Measurements from ENCODE around the gene MGST1.
"Not testable (repeated sequence)": the region's sequence is repeated elsewhere in the genome, so short reads cannot be mapped to it uniquely, and the experiment has no call there.

The MGST1 gene

DNA sequence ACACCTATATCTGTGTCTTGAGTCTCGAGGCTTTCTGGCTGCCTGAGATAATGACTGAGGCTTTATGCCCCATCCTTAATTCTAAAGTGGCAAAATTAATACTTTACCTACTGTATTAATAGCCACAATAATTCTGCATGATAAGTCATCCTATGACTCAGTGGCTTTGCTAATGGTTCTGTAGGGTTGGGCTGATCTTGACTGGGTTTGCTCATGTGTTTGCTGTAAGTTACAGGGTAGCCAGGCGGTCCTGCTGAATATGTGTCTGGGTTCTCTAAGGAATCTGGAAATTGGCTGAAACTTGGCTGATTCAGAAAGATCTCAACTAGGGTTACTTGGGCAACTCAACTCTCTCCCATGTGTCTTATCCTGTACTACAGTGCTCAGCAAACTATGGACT lies 21.7 kb downstream of the MGST1 start:
- DNase-seq (ENCODE audit: low spot score), result no peak
- no peaks in the 10 kb centered on the region for H3K9me3 ChIP-seq (replicated peaks in 1 of 2; ENCODE audit: control insufficient read depth in 2 of 2, insufficient read depth in 1 of 2, low read depth in 1 of 2, low read length in 2 of 2)
- H3K4me1 ChIP-seq (ENCODE audit: control insufficient read depth in 2 of 2, insufficient read depth in 1 of 2, low read depth in 1 of 2, low read length in 2 of 2), result no peaks in the 10 kb centered on the region
- no peak overlapping the region for H2BK15ac ChIP-seq (ENCODE audit: low read length)
- H3K27ac ChIP-seq (replicated peaks; ENCODE audit: low read length), result no peak overlapping the region
- no peak overlapping the region for H2BK12ac ChIP-seq (ENCODE audit: low read length)
- no CpG with 5 or more reads among the region's 2 CpGs for WGBS, 2 donors (ENCODE audit: extremely low coverage in 2 of 2, insufficient read length in 2 of 2, insufficient replicate concordance in 1 of 2)
- H3K14ac ChIP-seq (ENCODE audit: low read length), result no peak overlapping the region
- no peak overlapping the region for H2BK120ac ChIP-seq (ENCODE audit: low read depth, low read length)
- H3K9ac ChIP-seq (ENCODE audit: low read depth, low read length, poor library complexity), result no peak overlapping the region
- H3K23ac ChIP-seq (ENCODE audit: low read depth, low read length, poor library complexity), result no peak overlapping the region
- no peak overlapping the region for H4K91ac ChIP-seq (ENCODE audit: low read depth, low read length, poor library complexity)
- no peaks in the 10 kb centered on the region for H3K27me3 ChIP-seq (ENCODE audit: control insufficient read depth in 3 of 3, insufficient read depth in 3 of 3, low read depth in 1 of 3, low read length in 3 of 3)
- H3K4me3 ChIP-seq (ENCODE audit: low read length in 2 of 2), result no peak overlapping the region
- H2AK5ac ChIP-seq (ENCODE audit: low read depth, low read length), result no peak overlapping the region
- H3K4me2 ChIP-seq (ENCODE audit: insufficient read depth, low read length, poor library complexity, severe bottlenecking), result no peak overlapping the region
- no peak overlapping the region for H3K4ac ChIP-seq (ENCODE audit: low read length)
- peaks cover 2% of the 10 kb centered on the region for H3K79me1 ChIP-seq (ENCODE audit: low read depth, low read length)
- H3K18ac ChIP-seq (ENCODE audit: low read length), result no peak overlapping the region
- no peak overlapping the region for H2AFZ ChIP-seq (ENCODE audit: low read length)
- peaks cover 4% of the 10 kb centered on the region in 2 donors for H3K36me3 ChIP-seq (replicated peaks in 1 of 2; ENCODE audit: control insufficient read depth in 2 of 2, insufficient read depth in 2 of 2, low read length in 2 of 2)
- H4K8ac ChIP-seq (ENCODE audit: low read depth, low read length), result no peak overlapping the region
- no peak overlapping the region for H2BK5ac ChIP-seq (ENCODE audit: low read length)

DNA sequence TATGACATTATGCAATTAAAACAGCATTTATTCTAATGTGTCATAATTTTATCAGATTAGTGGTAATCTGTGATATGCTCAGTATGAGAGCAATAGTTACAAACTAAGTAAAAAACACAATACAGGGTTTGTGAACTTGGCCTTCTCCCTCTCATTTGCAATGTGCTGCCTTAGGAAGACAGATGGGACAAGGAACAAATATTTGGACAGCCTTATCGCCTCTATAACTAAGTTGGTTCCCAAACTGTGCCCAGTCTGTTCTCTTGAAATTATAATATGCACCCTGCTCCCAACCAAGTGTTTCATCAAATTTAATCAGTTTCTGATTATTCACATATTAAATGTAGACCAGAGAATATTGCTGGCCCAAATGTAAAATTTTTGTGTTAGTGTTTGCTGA lies 22.7 kb downstream of the MGST1 start:
- no peaks in the 10 kb centered on the region for H3K27me3 ChIP-seq (ENCODE audit: control insufficient read depth in 3 of 3, insufficient read depth in 3 of 3, low read depth in 1 of 3, low read length in 3 of 3)
- no peak overlapping the region for H3K23ac ChIP-seq (ENCODE audit: low read depth, low read length, poor library complexity)
- H2AK5ac ChIP-seq (ENCODE audit: low read depth, low read length), result no peak overlapping the region
- no peak overlapping the region for H4K8ac ChIP-seq (ENCODE audit: low read depth, low read length)
- H2BK15ac ChIP-seq (ENCODE audit: low read length), result no peak overlapping the region
- peaks cover 2% of the 10 kb centered on the region for H3K79me1 ChIP-seq (ENCODE audit: low read depth, low read length)
- DNase-seq (ENCODE audit: low spot score), result no peak
- H3K4me3 ChIP-seq (ENCODE audit: low read length in 2 of 2), result no peak overlapping the region
- H3K9ac ChIP-seq (ENCODE audit: low read depth, low read length, poor library complexity), result no peak overlapping the region
- no peak overlapping the region for H3K14ac ChIP-seq (ENCODE audit: low read length)
- H2BK120ac ChIP-seq (ENCODE audit: low read depth, low read length), result no peak overlapping the region
- H2BK12ac ChIP-seq (ENCODE audit: low read length), result no peak overlapping the region
- H3K9me3 ChIP-seq (replicated peaks in 1 of 2; ENCODE audit: control insufficient read depth in 2 of 2, insufficient read depth in 1 of 2, low read depth in 1 of 2, low read length in 2 of 2), result no peaks in the 10 kb centered on the region
- H3K18ac ChIP-seq (ENCODE audit: low read length), result no peak overlapping the region
- no peak overlapping the region for H3K4me2 ChIP-seq (ENCODE audit: insufficient read depth, low read length, poor library complexity, severe bottlenecking)
- H4K91ac ChIP-seq (ENCODE audit: low read depth, low read length, poor library complexity), result no peak overlapping the region
- WGBS, 2 donors (ENCODE audit: extremely low coverage in 2 of 2, insufficient read length in 2 of 2, insufficient replicate concordance in 1 of 2), result no CpG with 5 or more reads among the region's 1 CpG
- no peak overlapping the region for H2AFZ ChIP-seq (ENCODE audit: low read length)
- H3K36me3 ChIP-seq (replicated peaks in 1 of 2; ENCODE audit: control insufficient read depth in 2 of 2, insufficient read depth in 2 of 2, low read length in 2 of 2), result peaks cover under 1 to 4% of the 10 kb centered on the region in 2 donors
- H3K27ac ChIP-seq (replicated peaks; ENCODE audit: low read length), result no peak overlapping the region
- no peak overlapping the region for H2BK5ac ChIP-seq (ENCODE audit: low read length)
- H3K4ac ChIP-seq (ENCODE audit: low read length), result no peak overlapping the region
- no peaks in the 10 kb centered on the region for H3K4me1 ChIP-seq (ENCODE audit: control insufficient read depth in 2 of 2, insufficient read depth in 1 of 2, low read depth in 1 of 2, low read length in 2 of 2)

DNA sequence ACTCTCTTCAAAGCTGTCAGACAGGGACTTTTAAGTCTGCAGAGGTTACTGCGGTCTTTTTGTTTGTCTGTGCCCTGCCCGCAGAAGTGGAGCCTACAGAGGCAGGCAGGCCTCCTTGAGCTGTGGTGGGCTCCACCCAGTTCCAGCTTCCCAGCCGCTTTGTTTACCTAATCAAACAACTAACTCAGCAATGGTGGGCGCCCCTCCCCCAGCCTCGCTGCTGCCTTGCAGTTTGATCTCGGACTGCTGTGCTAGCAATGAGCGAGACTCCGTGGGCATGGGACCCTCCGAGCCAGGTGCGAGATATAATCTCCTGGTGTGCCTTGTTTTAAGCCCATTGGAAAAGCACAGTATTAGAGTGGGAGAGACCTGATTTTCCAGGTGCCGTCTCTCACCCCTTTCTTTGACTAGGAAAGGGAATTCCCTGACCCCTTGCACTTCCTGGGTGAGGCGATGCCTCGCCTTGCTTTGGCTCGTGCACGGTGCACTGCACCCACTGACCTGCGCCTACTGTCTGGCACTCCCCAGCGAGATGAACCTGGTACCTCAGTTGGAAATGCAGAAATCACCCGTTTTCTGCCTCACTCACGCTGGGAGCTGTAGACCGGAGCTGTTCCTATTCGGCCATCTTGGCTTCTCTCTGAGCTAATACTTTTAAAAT lies 35.3 kb downstream of the MGST1 start:
- H4K91ac ChIP-seq (ENCODE audit: low read depth, low read length, poor library complexity); H2AK5ac ChIP-seq (ENCODE audit: low read depth, low read length); H3K27ac ChIP-seq (replicated peaks; ENCODE audit: low read length); H3K4ac ChIP-seq (ENCODE audit: low read length); H2BK5ac ChIP-seq (ENCODE audit: low read length); H3K23ac ChIP-seq (ENCODE audit: low read depth, low read length, poor library complexity); H2BK15ac ChIP-seq (ENCODE audit: low read length); H3K4me3 ChIP-seq (ENCODE audit: low read length in 2 of 2); H3K27me3 ChIP-seq (ENCODE audit: control insufficient read depth in 3 of 3, insufficient read depth in 3 of 3, low read depth in 1 of 3, low read length in 3 of 3); H3K9ac ChIP-seq (ENCODE audit: low read depth, low read length, poor library complexity); H3K18ac ChIP-seq (ENCODE audit: low read length); H3K36me3 ChIP-seq (replicated peaks in 1 of 2; ENCODE audit: control insufficient read depth in 2 of 2, insufficient read depth in 2 of 2, low read length in 2 of 2); H2BK12ac ChIP-seq (ENCODE audit: low read length); DNase-seq (ENCODE audit: low spot score); H2BK120ac ChIP-seq (ENCODE audit: low read depth, low read length); H3K9me3 ChIP-seq (replicated peaks in 1 of 2; ENCODE audit: control insufficient read depth in 2 of 2, insufficient read depth in 1 of 2, low read depth in 1 of 2, low read length in 2 of 2); H4K8ac ChIP-seq (ENCODE audit: low read depth, low read length); H3K4me2 ChIP-seq (ENCODE audit: insufficient read depth, low read length, poor library complexity, severe bottlenecking); H2AFZ ChIP-seq (ENCODE audit: low read length); H3K14ac ChIP-seq (ENCODE audit: low read length); H3K79me1 ChIP-seq (ENCODE audit: low read depth, low read length); H3K4me1 ChIP-seq (ENCODE audit: control insufficient read depth in 2 of 2, insufficient read depth in 1 of 2, low read depth in 1 of 2, low read length in 2 of 2): not testable (repeated sequence)
- WGBS, 2 donors (ENCODE audit: extremely low coverage in 2 of 2, insufficient read length in 2 of 2, insufficient replicate concordance in 1 of 2), result no CpG with 5 or more reads among the region's 21 CpGs

DNA sequence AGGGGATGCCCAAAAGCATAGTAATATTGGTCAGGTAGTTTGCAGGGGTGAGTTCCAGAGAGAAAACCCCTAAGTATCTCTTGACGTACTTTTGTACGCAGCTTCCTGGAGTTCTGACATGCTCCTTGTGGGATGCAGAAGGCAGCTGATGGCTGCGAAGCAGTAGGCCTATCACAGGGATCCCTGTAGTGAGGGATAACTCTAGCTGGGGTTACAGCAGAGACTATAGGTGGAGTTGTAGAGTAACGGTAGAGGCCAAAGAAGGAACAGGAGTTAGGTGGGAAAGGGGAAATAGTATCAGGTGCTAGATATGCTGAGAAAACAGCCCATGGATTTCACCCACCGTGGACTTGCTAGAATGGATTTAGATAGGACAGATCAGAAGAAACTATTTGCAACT lies 37.3 kb downstream of the MGST1 start:
- Histone ChIP-seq H2BK12ac (ENCODE audit: low read length) (no peak overlapping the region), H3K23ac (ENCODE audit: low read depth, low read length, poor library complexity) (no peak overlapping the region), H4K91ac (ENCODE audit: low read depth, low read length, poor library complexity) (no peak overlapping the region), H4K8ac (ENCODE audit: low read depth, low read length) (no peak overlapping the region), H2AFZ (ENCODE audit: low read length) (no peak overlapping the region), H3K4me2 (ENCODE audit: insufficient read depth, low read length, poor library complexity, severe bottlenecking) (no peak overlapping the region), H3K18ac (ENCODE audit: low read length) (no peak overlapping the region), H3K27ac (replicated peaks; ENCODE audit: low read length) (no peak overlapping the region), H2BK5ac (ENCODE audit: low read length) (no peak overlapping the region), H3K4me3 (ENCODE audit: low read length in 2 of 2) (no peak overlapping the region), H3K79me1 (ENCODE audit: low read depth, low read length) (no peaks in the 10 kb centered on the region), H3K4ac (ENCODE audit: low read length) (no peak overlapping the region), H2AK5ac (ENCODE audit: low read depth, low read length) (no peak overlapping the region), H2BK120ac (ENCODE audit: low read depth, low read length) (no peak overlapping the region), H3K4me1 (ENCODE audit: control insufficient read depth in 2 of 2, insufficient read depth in 1 of 2, low read depth in 1 of 2, low read length in 2 of 2) (peaks cover 0 to 1% of the 10 kb centered on the region in 2 donors), H3K27me3 (ENCODE audit: control insufficient read depth in 3 of 3, insufficient read depth in 3 of 3, low read depth in 1 of 3, low read length in 3 of 3) (no peaks in the 10 kb centered on the region), H3K9me3 (replicated peaks in 1 of 2; ENCODE audit: control insufficient read depth in 2 of 2, insufficient read depth in 1 of 2, low read depth in 1 of 2, low read length in 2 of 2) (no peaks in the 10 kb centered on the region), H3K36me3 (replicated peaks in 1 of 2; ENCODE audit: control insufficient read depth in 2 of 2, insufficient read depth in 2 of 2, low read length in 2 of 2) (no peaks in the 10 kb centered on the region), H2BK15ac (ENCODE audit: low read length) (no peak overlapping the region), H3K9ac (ENCODE audit: low read depth, low read length, poor library complexity) (no peak overlapping the region), H3K14ac (ENCODE audit: low read length) (no peak overlapping the region)
- no peak for DNase-seq (ENCODE audit: low spot score)
- no CpG with 5 or more reads among the region's 5 CpGs for WGBS, 2 donors (ENCODE audit: extremely low coverage in 2 of 2, insufficient read length in 2 of 2, insufficient replicate concordance in 1 of 2)

All from neuronal stem cell (in vitro differentiated cells).